ENCODE measurements around the gene CYP4X1.
"Not testable (repeated sequence)": the region's sequence is repeated elsewhere in the genome, so short reads cannot be mapped to it uniquely, and the experiment has no call there.

Gene CYP4X1

DNA sequence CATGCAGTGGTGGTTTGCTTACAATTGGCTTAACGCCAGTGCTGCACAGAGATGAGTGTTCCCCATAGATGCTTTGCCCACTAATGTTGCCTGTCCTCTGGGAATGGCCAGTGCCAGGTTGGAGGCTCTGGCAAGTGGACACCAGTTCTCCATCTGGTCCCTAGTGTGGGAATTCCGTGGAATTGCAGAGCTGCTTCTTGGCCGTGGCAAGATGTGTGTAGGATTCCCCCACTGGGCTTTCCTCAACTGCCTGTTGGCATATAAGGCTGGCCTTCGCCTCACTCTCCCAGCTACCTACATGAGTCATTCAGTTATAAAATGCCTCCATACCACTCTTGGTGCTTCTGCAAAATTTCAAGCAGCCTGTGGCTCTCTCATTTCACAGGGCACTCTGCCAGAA lies 45.6 kb downstream of the CYP4X1 start:
- in situ Hi-C loops (cut with MboI; ENCODE audit: low sequenced_read_pairs): not testable (repeated sequence)

DNA sequence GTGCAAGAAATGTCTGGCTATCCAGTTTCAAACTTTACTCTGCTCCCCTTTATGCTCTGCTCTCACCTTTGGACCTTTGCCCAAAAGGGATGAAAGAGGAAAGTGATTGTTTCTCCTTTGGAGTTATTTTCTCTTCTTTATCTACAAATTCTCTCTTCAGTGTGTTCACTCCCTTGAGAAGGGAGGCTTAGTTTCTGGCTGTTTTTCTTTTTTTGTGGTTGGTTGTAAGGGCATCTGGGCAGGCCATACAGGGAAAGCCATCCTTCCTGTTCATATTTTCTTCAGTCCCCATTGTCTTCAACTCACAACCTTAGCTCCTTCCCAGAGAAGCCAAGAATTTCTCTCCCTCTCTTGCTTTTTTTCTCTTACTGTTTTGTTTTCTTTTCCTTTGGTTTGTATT lies 46.0 kb downstream of the CYP4X1 start:
- in situ Hi-C loops (cut with MboI; ENCODE audit: low sequenced_read_pairs): not testable (repeated sequence)

DNA sequence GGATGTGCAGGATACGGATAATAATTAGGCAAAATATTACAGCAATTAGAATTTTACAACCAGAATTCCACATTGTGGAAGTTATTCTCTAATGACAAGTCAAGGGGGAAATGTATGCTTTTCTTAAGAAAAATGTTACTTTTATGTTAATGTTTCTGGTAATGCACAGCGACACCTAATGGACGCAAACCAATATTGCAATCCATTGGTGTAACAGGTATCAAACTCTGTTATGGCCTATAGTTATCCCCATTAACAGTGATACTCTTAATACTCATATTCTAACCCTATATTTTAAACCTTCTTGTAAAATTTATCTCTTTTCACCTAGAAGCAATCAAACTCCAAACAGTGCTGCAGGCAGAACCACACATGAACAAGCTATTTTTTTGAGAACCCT lies 65.9 kb downstream of the CYP4X1 start:
- in situ Hi-C loops (cut with MboI; ENCODE audit: low sequenced_read_pairs): not testable (repeated sequence)

DNA sequence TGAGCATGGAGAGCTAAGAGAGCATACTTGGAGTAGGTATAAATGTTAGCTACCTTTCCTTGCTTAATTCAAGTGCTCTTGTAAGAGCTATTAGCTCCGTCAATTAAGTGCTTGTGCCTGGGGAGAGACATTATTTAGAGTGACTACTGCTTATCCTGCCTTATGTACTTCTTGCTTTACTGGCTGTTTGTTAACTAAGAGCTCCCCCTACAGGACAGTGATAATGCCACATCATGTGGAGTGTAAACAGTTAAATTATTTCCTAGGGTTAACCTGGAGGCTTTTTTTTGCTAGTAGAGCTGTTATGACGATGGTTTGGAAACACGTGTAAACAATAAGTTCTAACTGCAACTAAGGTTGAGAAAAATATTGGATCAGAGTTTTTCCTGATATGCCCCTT lies 68.0 kb downstream of the CYP4X1 start:
- in situ Hi-C loops (cut with MboI; ENCODE audit: low sequenced_read_pairs): not testable (repeated sequence)
